NB4 (cell line): Measurements from ENCODE around the gene CIDEC.

Experiments
- CTCF ChIP-seq: IDR thresholded peaks from one replicate; pipeline ENCODE4 v1.5.1; 2012; ENCODE audit warnings: low read depth, low read length
- MAX ChIP-seq: IDR thresholded peaks from 2 replicates; pipeline ENCODE4 v1.6.1; 2011; ENCODE audit warnings: low read depth, low read length

GRCh38 chr3:9859530-9860025 lies 20.5 kb downstream of the CIDEC start:
- TF ChIP-seq CTCF = no peak
- TF ChIP-seq MAX = no peak
